HFF-Myc (cell line): ENCODE measurements around the gene TNIP1.

ENCODE experiments used
- DNase-seq: peaks from one replicate; pipeline ENCODE4 v3.0.0-alpha.2; 2011; ENCODE audit warnings: low read depth; ENCODE audit errors: extremely low read depth
- H3K4me3 ChIP-seq: replicated peaks from 2 replicates; pipeline ENCODE4 v1.5.1; 2011; ENCODE audit warnings: low read depth, mild to moderate bottlenecking, control low read depth, low read length
- CTCF ChIP-seq: IDR thresholded peaks from 2 replicates; pipeline ENCODE4 v1.5.1; 2012; ENCODE audit warnings: mild to moderate bottlenecking, low read depth, low read length, control low read depth; ENCODE audit errors: missing control alignments

Gene TNIP1

GRCh38 chr5:151072630-151073025, 8.2 kb downstream of the TNIP1 start:
- TF ChIP-seq CTCF = no peak

GRCh38 chr5:151071848-151072629, 8.8 kb downstream of the TNIP1 start:
- no peak for TF ChIP-seq CTCF
- no peak for DNase-seq
- no peak overlapping the region for H3K4me3 ChIP-seq

More at GRCh38 chr5:151072630-151073025, 8.2 kb downstream of the TNIP1 start:
- DNase-seq = no peak
- H3K4me3 ChIP-seq = no peak overlapping the region

- no peak for DNase-seq
- no peak overlapping the region for H3K4me3 ChIP-seq
- no peak for TF ChIP-seq CTCF
Measured at GRCh38 chr5:151071021-151071420, 9.8 kb downstream of the TNIP1 start.

GRCh38 chr5:151070449-151070848, 10.4 kb downstream of the TNIP1 start:
- no peak overlapping the region for H3K4me3 ChIP-seq
- DNase-seq = no peak
- TF ChIP-seq CTCF = no peak

- no peak for DNase-seq
- no peak for TF ChIP-seq CTCF
- H3K4me3 ChIP-seq = no peak overlapping the region
Measured at GRCh38 chr5:151068433-151069197, 12.2 kb downstream of the TNIP1 start.

- no peak for DNase-seq
- H3K4me3 ChIP-seq = no peak overlapping the region
- TF ChIP-seq CTCF = no peak
Measured at GRCh38 chr5:151067632-151068432, 13.0 kb downstream of the TNIP1 start.
